GM12878 (cell line): ENCODE measurements around the gene PPP6R2. TPM values are rescaled to one million over a fixed set of nuclear protein-coding genes. Genes with fewer than 3 reads are reported as not detected.
A peak's percentile ranks its signal among the peaks of the same experiment; 100 is the strongest.

Source experiments
- FOXM1 ChIP-seq: IDR thresholded peaks from 2 replicates; pipeline ENCODE4 v1.6.1; 2012; ENCODE audit warnings: low read depth, mild to moderate bottlenecking, inconsistent platforms, low read length, moderate library complexity
- HDGF ChIP-seq: fragments of 450-650 bp; IDR thresholded peaks from 2 replicates; pipeline ENCODE4 v1.6.1; 2016; ENCODE audit warnings: antibody characterized with exemption
- MEF2B ChIP-seq: fragments of 450-650 bp; IDR thresholded peaks from 2 replicates; pipeline ENCODE4 v1.6.1; 2018; ENCODE audit warnings: mild to moderate bottlenecking, moderate library complexity; ENCODE audit not compliant: partially characterized antibody, poor library complexity, severe bottlenecking
- STAT3 ChIP-seq: IDR thresholded peaks from 2 replicates; pipeline ENCODE4 v1.6.1; 2011; ENCODE audit warnings: low read depth, low read length, improper control_type of control experiment
- ZNF592 ChIP-seq: fragments of 450-650 bp; IDR thresholded peaks from 2 replicates; pipeline ENCODE4 v1.6.1; 2017; ENCODE audit warnings: mild to moderate bottlenecking, moderate library complexity
- polyA plus RNA-seq, 11 experiments: library from polyadenylated mRNA; depleted of rRNA in 4 of 11; unstranded in 6 of 11; stranded (reverse) in 5 of 11; fragments of >200 nt; fragmentation: Nextera tagmentation in 4 of 11; fragmentation: Illumina TruSeq in 1 of 11; extraction: Ambion mirVana in 4 of 11; extraction: Trizol in 1 of 11; gene quantifications; 1 replicate in 1 of 11; 2 replicates in 10 of 11; pipeline versions ENCODE4 v1.2.1 to v1.2.3, GENCODE V29; 2011 to 2016; ENCODE audit warnings: inconsistent platforms in 2 of 11, missing spikeins in 2 of 11, low read depth in 1 of 11
- total RNA-seq, 4 experiments: library from RNA; depleted of rRNA in 3 of 4; stranded (reverse); fragments of >200 nt in 3 of 4; fragmentation: Illumina TruSeq in 1 of 4; extraction: Trizol in 1 of 4; gene quantifications; 2 replicates each; pipeline versions ENCODE4 v1.2.1 to v1.2.3, GENCODE V29; 2013 to 2021
- TF ChIP-seq, protein P1 (sequence below): fragments of 450-650 bp; formaldehyde crosslinking; IDR thresholded peaks from 2 replicates; pipeline ENCODE4 v1.4.0; 2020; ENCODE audit warnings: mild to moderate bottlenecking, moderate library complexity

The PPP6R2 gene
- total and polyA plus RNA-seq, 10 of the 15 experiments (the other 5 are each of a cell fraction or from before 2014, with no cell fraction given), result 0.29 to 52.6 (median 25.4) TPM

- TF ChIP-seq STAT3 (no peak), HDGF (peak; percentile 99), MEF2B (peak; percentile 59), FOXM1 (peak; percentile 51; the same call in 1 of the 2 replicates), ZNF592 (no peak)
- TF ChIP-seq, protein P1, sequence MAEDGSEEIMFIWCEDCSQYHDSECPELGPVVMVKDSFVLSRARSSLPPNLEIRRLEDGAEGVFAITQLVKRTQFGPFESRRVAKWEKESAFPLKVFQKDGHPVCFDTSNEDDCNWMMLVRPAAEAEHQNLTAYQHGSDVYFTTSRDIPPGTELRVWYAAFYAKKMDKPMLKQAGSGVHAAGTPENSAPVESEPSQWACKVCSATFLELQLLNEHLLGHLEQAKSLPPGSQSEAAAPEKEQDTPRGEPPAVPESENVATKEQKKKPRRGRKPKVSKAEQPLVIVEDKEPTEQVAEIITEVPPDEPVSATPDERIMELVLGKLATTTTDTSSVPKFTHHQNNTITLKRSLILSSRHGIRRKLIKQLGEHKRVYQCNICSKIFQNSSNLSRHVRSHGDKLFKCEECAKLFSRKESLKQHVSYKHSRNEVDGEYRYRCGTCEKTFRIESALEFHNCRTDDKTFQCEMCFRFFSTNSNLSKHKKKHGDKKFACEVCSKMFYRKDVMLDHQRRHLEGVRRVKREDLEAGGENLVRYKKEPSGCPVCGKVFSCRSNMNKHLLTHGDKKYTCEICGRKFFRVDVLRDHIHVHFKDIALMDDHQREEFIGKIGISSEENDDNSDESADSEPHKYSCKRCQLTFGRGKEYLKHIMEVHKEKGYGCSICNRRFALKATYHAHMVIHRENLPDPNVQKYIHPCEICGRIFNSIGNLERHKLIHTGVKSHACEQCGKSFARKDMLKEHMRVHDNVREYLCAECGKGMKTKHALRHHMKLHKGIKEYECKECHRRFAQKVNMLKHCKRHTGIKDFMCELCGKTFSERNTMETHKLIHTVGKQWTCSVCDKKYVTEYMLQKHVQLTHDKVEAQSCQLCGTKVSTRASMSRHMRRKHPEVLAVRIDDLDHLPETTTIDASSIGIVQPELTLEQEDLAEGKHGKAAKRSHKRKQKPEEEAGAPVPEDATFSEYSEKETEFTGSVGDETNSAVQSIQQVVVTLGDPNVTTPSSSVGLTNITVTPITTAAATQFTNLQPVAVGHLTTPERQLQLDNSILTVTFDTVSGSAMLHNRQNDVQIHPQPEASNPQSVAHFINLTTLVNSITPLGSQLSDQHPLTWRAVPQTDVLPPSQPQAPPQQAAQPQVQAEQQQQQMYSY (CRISPR knock-in tag), result no peak
- TF ChIP-seq, all 136 proteins: peak for 45
Measured at GRCh38 chr22:50314455-50315288, 28.5 kb upstream of the PPP6R2 start (continued).
